ENCODE measurements around the gene CYP4V2. TPM values are rescaled to one million over a fixed set of nuclear protein-coding genes. Genes with fewer than 3 reads are reported as not detected.

CYP4V2 gene
- total and polyA plus RNA-seq, 8 donors = 25.6 to 39.7 (median 34.1) TPM

- DNase-seq (no peak), FAIRE-seq (peak; percentile 29), ATAC-seq (no peak)
- H3K27ac ChIP-seq = peak overlapping the region in 3 of 4 donors; percentile 30 to 76 (median 75)
- no peaks in the 10 kb centered on the region for H3K27me3 ChIP-seq
- H3K36me3 ChIP-seq = peaks cover 0 to 7% (median 0%) of the 10 kb centered on the region in 3 donors
- intact Hi-C loops (cut with DNase I) = loop anchor here in 1 of 3 donors (10.0 kb wide), 1 partner anchor 74 kb away; no protein-coding TSS in a partner anchor
- no peaks in the 10 kb centered on the region for H3K9me3 ChIP-seq
- H3K4me3 ChIP-seq = no peak overlapping the region
- 46% methylated on average over 1 of the region's 1 CpG for WGBS, 2 donors
- TF ChIP-seq CTCF (IDR thresholded peaks at IDR 0.05) = no peak
- H3K4me1 ChIP-seq = peaks cover 0 to 5% (median 0%) of the 10 kb centered on the region in 3 donors
These were observed 42.9 kb upstream of the CYP4V2 start for GRCh38 chr4:186148336-186148975.

- H3K4me1 ChIP-seq = peaks cover 0 to 2% (median 0%) of the 10 kb centered on the region in 3 donors
- H3K9me3 ChIP-seq = no peaks in the 10 kb centered on the region
- 43 to 57% methylated on average over 14 of the region's 14 CpGs for WGBS, 2 donors
- H3K4me3 ChIP-seq = peak overlapping the region in 1 of 4 donors; percentile 2
- FAIRE-seq (no peak), ATAC-seq (peak in 3 of 4 donors; percentile 50 to 68 (median 62)), DNase-seq (peak in 3 of 6 donors; percentile 38 to 73 (median 51))
- no peaks in the 10 kb centered on the region for H3K27me3 ChIP-seq
- H3K27ac ChIP-seq = peak overlapping the region in 3 of 4 donors; percentile 7 to 76 (median 75)
- TF ChIP-seq CTCF (IDR thresholded peaks at IDR 0.05) = peak in 3 of 4 donors; percentile 33 to 65 (median 44)
- intact Hi-C loops (cut with DNase I) = loop anchor here in 1 of 3 donors (10.0 kb wide), 1 partner anchor 75 kb away; no protein-coding TSS in a partner anchor
- H3K36me3 ChIP-seq = peaks cover 0 to 9% (median 4%) of the 10 kb centered on the region in 3 donors
These were observed 41.5 kb upstream of the CYP4V2 start for GRCh38 chr4:186149872-186150271.

GRCh38 chr4:186150926-186151325, 40.4 kb upstream of the CYP4V2 start:
- FAIRE-seq (no peak), DNase-seq (no peak), ATAC-seq (no peak)
- Histone ChIP-seq H3K27me3 (no peaks in the 10 kb centered on the region), H3K9me3 (no peaks in the 10 kb centered on the region), H3K27ac (no peak overlapping the region), H3K4me3 (no peak overlapping the region), H3K4me1 (peaks cover 0 to 2% (median 0%) of the 10 kb centered on the region in 3 donors), H3K36me3 (peaks cover 2 to 12% (median 4%) of the 10 kb centered on the region in 3 donors)
- 89 to 91% methylated on average over 13 of the region's 13 CpGs for WGBS, 2 donors
- TF ChIP-seq CTCF (IDR thresholded peaks at IDR 0.05) = no peak
- intact Hi-C loops (cut with DNase I) = no loop called here

- TF ChIP-seq CTCF (IDR thresholded peaks at IDR 0.05) = no peak
- Histone ChIP-seq H3K9me3 (no peaks in the 10 kb centered on the region), H3K27me3 (no peaks in the 10 kb centered on the region), H3K27ac (no peak overlapping the region), H3K4me1 (peaks cover 0 to 2% (median 0%) of the 10 kb centered on the region in 3 donors), H3K36me3 (peaks cover 2 to 15% (median 4%) of the 10 kb centered on the region in 3 donors), H3K4me3 (no peak overlapping the region)
- no peak for FAIRE-seq
- intact Hi-C loops (cut with DNase I) = no loop called here
- no peak for DNase-seq
- no peak for ATAC-seq
- 88 to 92% methylated on average over 7 of the region's 7 CpGs for WGBS, 2 donors
These were observed 39.9 kb upstream of the CYP4V2 start for GRCh38 chr4:186151499-186151898.
